Measurements from ENCODE around the gene SNX33. TPM values are rescaled to one million over a fixed set of nuclear protein-coding genes. Genes with fewer than 3 reads are reported as not detected.

SNX33 gene
- total RNA-seq, 1 donor from 2014 or later: 0.22 TPM

GRCh38 chr15:75661100-75661755 lies 13.5 kb downstream of the SNX33 start:
- Mint-ChIP-seq H3K36me3 (ENCODE audit: low read depth) (no peaks in the 10 kb centered on the region), H3K4me3 (no peak overlapping the region), H3K4me1 (no peaks in the 10 kb centered on the region), H3K27me3 (peaks cover 2% of the 10 kb centered on the region), H3K9me3 (no peaks in the 10 kb centered on the region), H3K27ac (no peak overlapping the region)
- intact Hi-C loops (cut with micrococcal nuclease): no loop called here
- no peak for ATAC-seq (ENCODE audit: low read depth)
- TF ChIP-seq CTCF (IDR thresholded peaks at IDR 0.05): no peak
- CTCF ChIA-PET: no interaction called here
- DNase-seq: no peak
- POLR2A ChIA-PET: no interaction called here

GRCh38 chr15:75661756-75662140 lies 14.0 kb downstream of the SNX33 start:
- Mint-ChIP-seq H3K9me3 (no peaks in the 10 kb centered on the region), H3K4me3 (no peak overlapping the region), H3K4me1 (no peaks in the 10 kb centered on the region), H3K36me3 (ENCODE audit: low read depth) (no peaks in the 10 kb centered on the region), H3K27me3 (peaks cover 2% of the 10 kb centered on the region), H3K27ac (no peak overlapping the region)
- CTCF ChIA-PET: no interaction called here
- ATAC-seq (ENCODE audit: low read depth) (no peak), DNase-seq (no peak)
- no peak for TF ChIP-seq CTCF (IDR thresholded peaks at IDR 0.05)
- POLR2A ChIA-PET: no interaction called here
- intact Hi-C loops (cut with micrococcal nuclease): no loop called here

DNA sequence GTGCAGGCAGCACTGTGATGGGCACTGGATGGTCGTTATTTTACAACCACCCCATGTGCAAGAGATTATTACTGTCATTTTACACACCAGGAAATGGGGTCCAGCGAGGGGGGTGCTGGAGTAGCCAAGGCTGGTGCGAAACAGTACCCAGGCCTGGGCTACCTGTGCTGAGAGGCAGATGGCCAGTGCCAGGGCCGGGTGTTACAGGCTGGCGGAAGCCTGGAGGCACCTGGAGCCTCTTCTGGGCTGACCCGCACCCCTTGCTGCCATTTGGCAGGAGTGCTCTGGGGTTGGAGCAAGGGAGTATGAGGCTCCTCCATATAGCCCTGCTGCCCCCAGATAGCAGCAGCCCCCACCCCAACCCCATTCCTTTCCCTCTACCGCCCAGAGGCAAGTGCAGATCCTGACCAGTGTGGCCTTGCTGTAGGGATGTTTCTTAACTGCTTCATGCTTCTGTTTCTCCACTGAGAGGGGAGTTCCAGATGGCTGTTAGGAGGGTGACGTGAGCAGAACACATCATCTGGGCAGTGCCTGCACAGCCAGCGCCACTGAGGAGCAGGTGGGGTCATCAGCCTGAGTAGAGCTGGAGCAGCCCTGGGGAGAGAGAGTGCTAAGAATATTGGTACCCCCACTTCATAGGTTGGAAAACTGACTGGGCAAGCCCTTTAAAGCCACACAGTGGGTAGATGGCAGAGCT lies 15.3 kb downstream of the SNX33 start:
- ChIA-PET POLR2A (no interaction called here), CTCF (no interaction called here)
- intact Hi-C loops (cut with micrococcal nuclease): no loop called here
- ATAC-seq (ENCODE audit: low read depth) (no peak), DNase-seq (no peak)
- H3K4me3 Mint-ChIP-seq: no peak overlapping the region
- no peaks in the 10 kb centered on the region for H3K9me3 Mint-ChIP-seq
- no peak overlapping the region for H3K27ac Mint-ChIP-seq
- H3K27me3 Mint-ChIP-seq: peaks cover 6% of the 10 kb centered on the region
- no peak for TF ChIP-seq CTCF (IDR thresholded peaks at IDR 0.05)
- no peaks in the 10 kb centered on the region for H3K4me1 Mint-ChIP-seq
- no peaks in the 10 kb centered on the region for H3K36me3 Mint-ChIP-seq (ENCODE audit: low read depth)

- H3K27me3 Mint-ChIP-seq: peaks cover 6% of the 10 kb centered on the region
- no peak overlapping the region for H3K27ac Mint-ChIP-seq
- ChIA-PET CTCF (no interaction called here), POLR2A (no interaction called here)
- H3K4me1 Mint-ChIP-seq: no peaks in the 10 kb centered on the region
- H3K4me3 Mint-ChIP-seq: no peak overlapping the region
- no peak for ATAC-seq (ENCODE audit: low read depth)
- no peaks in the 10 kb centered on the region for H3K9me3 Mint-ChIP-seq
- no peaks in the 10 kb centered on the region for H3K36me3 Mint-ChIP-seq (ENCODE audit: low read depth)
- no peak for DNase-seq
- TF ChIP-seq CTCF (IDR thresholded peaks at IDR 0.05): no peak
- intact Hi-C loops (cut with micrococcal nuclease): no loop called here
These were observed 16.3 kb downstream of the SNX33 start for GRCh38 chr15:75663931-75664421.

DNA sequence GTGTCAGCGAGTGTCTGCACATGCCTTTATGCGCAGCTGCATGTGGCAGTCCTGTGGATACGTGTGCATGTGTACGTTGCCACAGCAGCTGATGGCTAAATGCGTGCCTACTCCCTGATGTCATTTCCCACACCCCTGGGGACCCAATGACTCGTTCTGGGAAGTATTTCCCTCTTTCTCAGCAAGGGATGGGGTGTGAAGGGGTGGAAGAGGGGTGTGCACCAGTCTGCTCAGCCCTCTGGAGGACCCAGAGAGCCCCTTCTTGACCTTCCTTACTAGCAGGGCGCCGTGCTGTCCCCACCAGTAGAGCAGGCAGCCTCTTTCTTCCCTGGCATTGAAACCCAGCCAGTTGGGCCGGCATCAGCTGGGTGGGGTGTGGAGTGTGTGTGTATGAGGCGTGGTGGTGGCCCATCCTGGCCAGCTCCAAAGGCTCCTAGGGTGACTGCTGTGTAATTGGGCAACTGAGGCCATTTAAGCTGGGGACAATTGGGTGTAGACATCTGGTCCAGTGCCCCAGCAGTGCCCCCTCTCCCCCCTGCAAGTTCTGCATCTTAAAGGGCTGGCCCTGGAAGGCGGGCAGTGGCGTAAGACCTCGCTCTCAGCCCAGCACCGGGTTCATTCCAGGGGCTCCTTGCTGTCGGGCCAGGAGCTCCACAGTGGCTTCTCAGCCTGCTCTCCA lies 19.2 kb downstream of the SNX33 start:
- H3K4me3 Mint-ChIP-seq: no peak overlapping the region
- CTCF ChIA-PET: no interaction called here

More for the DNA sequence above, 19.2 kb downstream of the SNX33 start:
- ATAC-seq (ENCODE audit: low read depth): no peak
- POLR2A ChIA-PET: no interaction called here
- peaks cover 4% of the 10 kb centered on the region for H3K27me3 Mint-ChIP-seq
- DNase-seq: no peak
- intact Hi-C loops (cut with micrococcal nuclease): no loop called here
- no peaks in the 10 kb centered on the region for H3K4me1 Mint-ChIP-seq
- H3K36me3 Mint-ChIP-seq (ENCODE audit: low read depth): no peaks in the 10 kb centered on the region
- H3K9me3 Mint-ChIP-seq: no peaks in the 10 kb centered on the region
- TF ChIP-seq CTCF (IDR thresholded peaks at IDR 0.05): no peak
- H3K27ac Mint-ChIP-seq: no peak overlapping the region
